HEK293 (cell line): ENCODE results near the gene ST6GALNAC1.
A peak's percentile ranks its signal among the peaks of the same experiment; 100 is the strongest.

Source experiments
- CTCF ChIA-PET: fragments of 350-600 bp; formaldehyde crosslinking; extraction: SDS; loops from one replicate; lab custom pipeline; 2021; ENCODE audit warnings: antibody characterized with exemption; lab: Yijun Ruan, JAX
- POLR2A ChIA-PET: fragments of 300-600 bp; formaldehyde crosslinking; extraction: SDS; loops from one replicate; lab custom pipeline; 2020; ENCODE audit warnings: antibody characterized with exemption, inconsistent platforms; lab: Yijun Ruan, JAX
- H3K27ac ChIP-seq: fragments of 200-500 bp; sonication (Bioruptor generic); 2 replicates; pipeline ENCODE4 v1.5.1; 2014; ENCODE audit warnings: low read depth, low read length, control low read depth, inconsistent platforms; ENCODE audit errors: extremely low read depth
- H3K36me3 ChIP-seq, 2 experiments: fragments of 200-500 bp in 1 of 2; sonication (Bioruptor generic) in 1 of 2; 1 replicate in 1 of 2; 2 replicates in 1 of 2; pipeline ENCODE4 v1.5.1; 2014 to 2017; ENCODE audit warnings: inconsistent platforms in 2 of 2, low read length in 2 of 2; ENCODE audit not compliant: control insufficient read depth in 2 of 2, insufficient read depth in 1 of 2
- H3K4me1 ChIP-seq: fragments of 200-500 bp; sonication (Bioruptor generic); 2 replicates; pipeline ENCODE4 v1.5.1; 2014; ENCODE audit warnings: mild to moderate bottlenecking, low read length, inconsistent platforms; ENCODE audit not compliant: control insufficient read depth, insufficient read depth
- H3K4me3 ChIP-seq: 2 replicates; pipeline ENCODE4 v1.5.1; 2011; ENCODE audit warnings: low read depth, mild to moderate bottlenecking, control low read depth, low read length, moderate library complexity
- H3K9me3 ChIP-seq: fragments of 200-500 bp; sonication (Bioruptor generic); 2 replicates; pipeline ENCODE4 v1.5.1; 2014; ENCODE audit warnings: low read depth, low read length, inconsistent platforms; ENCODE audit not compliant: control insufficient read depth, insufficient read depth
- BCL6B ChIP-seq: fragments of 450-650 bp; formaldehyde crosslinking; IDR thresholded peaks from 2 replicates; pipeline ENCODE4 v1.5.1; 2017; ENCODE audit warnings: missing biosample characterization, missing genetic modification characterization
- GLIS1 ChIP-seq: fragments of 450-650 bp; formaldehyde crosslinking; IDR thresholded peaks from 2 replicates; pipeline ENCODE4 v1.5.1; 2016; ENCODE audit warnings: missing biosample characterization, missing genetic modification characterization
- KLF1 ChIP-seq: fragments of 450-650 bp; formaldehyde crosslinking; IDR thresholded peaks from 2 replicates; pipeline ENCODE4 v1.5.1; 2016; ENCODE audit warnings: missing biosample characterization, missing genetic modification characterization
- KLF9 ChIP-seq: fragments of 450-650 bp; formaldehyde crosslinking; IDR thresholded peaks from 2 replicates; pipeline ENCODE4 v1.5.1; 2016; ENCODE audit warnings: missing biosample characterization, missing genetic modification characterization, low read depth
- MZF1 ChIP-seq: fragments of 450-650 bp; formaldehyde crosslinking; IDR thresholded peaks from 2 replicates; pipeline ENCODE4 v1.5.1; 2017; ENCODE audit warnings: missing biosample characterization, missing genetic modification characterization, borderline replicate concordance
- PRDM10 ChIP-seq: fragments of 450-650 bp; formaldehyde crosslinking; IDR thresholded peaks from 2 replicates; pipeline ENCODE4 v1.5.1; 2016; ENCODE audit warnings: missing biosample characterization, missing genetic modification characterization
- RBAK ChIP-seq: fragments of 450-650 bp; formaldehyde crosslinking; IDR thresholded peaks from 2 replicates; pipeline ENCODE4 v1.5.1; 2016; ENCODE audit warnings: missing biosample characterization, missing genetic modification characterization
- TRIM28 ChIP-seq: IDR thresholded peaks from 2 replicates; pipeline ENCODE4 v1.6.1; 2011; ENCODE audit warnings: low read length, control low read depth, borderline replicate concordance
- ZBTB26 ChIP-seq: fragments of 450-650 bp; formaldehyde crosslinking; optimal IDR thresholded peaks from 2 replicates; pipeline ENCODE3; 2016; ENCODE audit warnings: missing biosample characterization, mild to moderate bottlenecking, missing genetic modification characterization
- ZBTB6 ChIP-seq: fragments of 450-650 bp; formaldehyde crosslinking; IDR thresholded peaks from 2 replicates; pipeline ENCODE4 v1.5.1; 2017; ENCODE audit warnings: missing biosample characterization, missing genetic modification characterization
- ZNF24 ChIP-seq: fragments of 450-650 bp; formaldehyde crosslinking; IDR thresholded peaks from 2 replicates; pipeline ENCODE4 v1.5.1; 2016; ENCODE audit warnings: missing biosample characterization, missing genetic modification characterization
- ZNF311 ChIP-seq: fragments of 450-650 bp; formaldehyde crosslinking; IDR thresholded peaks from 2 replicates; pipeline ENCODE4 v1.5.1; 2017; ENCODE audit warnings: missing biosample characterization, missing genetic modification characterization, borderline replicate concordance
- ZNF488 ChIP-seq: fragments of 450-650 bp; formaldehyde crosslinking; IDR thresholded peaks from 2 replicates; pipeline ENCODE4 v1.5.1; 2016; ENCODE audit warnings: missing biosample characterization, missing genetic modification characterization
- ZNF544 ChIP-seq: fragments of 450-650 bp; formaldehyde crosslinking; IDR thresholded peaks from 2 replicates; pipeline ENCODE4 v1.5.0; 2017; ENCODE audit warnings: missing biosample characterization, missing genetic modification characterization
- ZNF548 ChIP-seq: fragments of 450-650 bp; formaldehyde crosslinking; IDR thresholded peaks from 2 replicates; pipeline ENCODE4 v1.5.1; 2016; ENCODE audit warnings: missing biosample characterization, missing genetic modification characterization
- ZNF549 ChIP-seq: fragments of 450-650 bp; IDR thresholded peaks from 2 replicates; pipeline ENCODE4 v1.5.1; 2018; ENCODE audit warnings: missing biosample characterization, missing genetic modification characterization, mild to moderate bottlenecking, inconsistent platforms, moderate library complexity
- ZNF561 ChIP-seq: fragments of 450-650 bp; IDR thresholded peaks from 2 replicates; pipeline ENCODE4 v1.5.1; 2018; ENCODE audit warnings: missing biosample characterization, missing genetic modification characterization, borderline replicate concordance
- ZNF660 ChIP-seq: fragments of 450-650 bp; IDR thresholded peaks from 2 replicates; pipeline ENCODE4 v1.5.1; 2018; ENCODE audit warnings: missing biosample characterization, mild to moderate bottlenecking, missing genetic modification characterization
- ZNF677 ChIP-seq: fragments of 450-650 bp; IDR thresholded peaks from 2 replicates; pipeline ENCODE4 v1.5.0; 2018; ENCODE audit warnings: missing biosample characterization, mild to moderate bottlenecking, missing genetic modification characterization, moderate library complexity
- ZNF707 ChIP-seq: fragments of 450-650 bp; formaldehyde crosslinking; IDR thresholded peaks from 2 replicates; pipeline ENCODE4 v1.5.1; 2016; ENCODE audit warnings: missing biosample characterization, missing genetic modification characterization

The ST6GALNAC1 gene

GRCh38 chr17:76643553-76644148 is at the start of gene ST6GALNAC1:
TSS of gene ST6GALNAC1 (minus strand) at chr17:76643757. CDS start at chr17:76643638, 119 bp downstream.
- H3K36me3 ChIP-seq: no peaks in the 10 kb centered on the region
- POLR2A ChIA-PET: interaction anchor here (0.9 to 1.2 kb wide), 2 partner anchors 77 to 86 kb away, joined by 3 to 6 read pairs; no protein-coding TSS in a partner anchor
- TF ChIP-seq ZNF311 (no peak), ZBTB26 (tag by site-specific recombination) (no peak), TRIM28 (no peak), RBAK (no peak), KLF1 (tag by site-specific recombination) (peak; percentile 57; the same call in 1 of the 2 replicates), ZNF549 (tag by site-specific recombination) (no peak), ZNF544 (tag by site-specific recombination) (no peak), GLIS1 (tag by site-specific recombination) (no peak), ZNF488 (no peak), KLF9 (tag by site-specific recombination) (no peak), ZNF24 (tag by site-specific recombination) (no peak), ZBTB6 (no peak), PRDM10 (tag by site-specific recombination) (peak; percentile 57)
- TF ChIP-seq, all 188 proteins: peak for 2

GRCh38 chr17:76691379-76692191 is 48.0 kb upstream of the ST6GALNAC1 start:
- ChIA-PET POLR2A (interaction anchor here (0.9 to 2.1 kb wide), 2 partner anchors 10 to 28 kb away, joined by 3 to 6 read pairs; no protein-coding TSS in a partner anchor), CTCF (interaction anchor here (0.6 to 14.2 kb wide), 6 partner anchors 10 to 267 kb away, joined by 4 to 175 read pairs (median 8); partner anchors contain the start of gene MXRA7)
- TF ChIP-seq ZNF677 (tag by site-specific recombination) (no peak), MZF1 (tag by site-specific recombination) (no peak), ZNF561 (tag by site-specific recombination) (no peak), BCL6B (no peak), ZNF548 (tag by site-specific recombination) (no peak), ZNF660 (tag by site-specific recombination) (no peak), KLF1 (tag by site-specific recombination) (peak; percentile 13; the same call in 1 of the 2 replicates), ZNF707 (peak; percentile 44; the same call in 1 of the 2 replicates)
- Histone ChIP-seq H3K9me3 (no peaks in the 10 kb centered on the region), H3K27ac (no peak overlapping the region), H3K4me1 (peaks cover 11% of the 10 kb centered on the region), H3K36me3 (peaks cover 6 to 20% of the 10 kb centered on the region in 2 experiments; a peak in 2 of 3 replicates), H3K4me3 (no peak overlapping the region)

More at GRCh38 chr17:76643553-76644148, at the start of gene ST6GALNAC1:
- H3K4me3 ChIP-seq: no peak within 1 kb of the TSS
- H3K9me3 ChIP-seq: no peaks in the 10 kb centered on the region
- H3K27ac ChIP-seq: no peak within 1 kb of the TSS
- H3K4me1 ChIP-seq: peaks cover 16% of the 10 kb centered on the region
- CTCF ChIA-PET: interaction anchor here (0.6 to 1.4 kb wide), 3 partner anchors 20 to 185 kb away, joined by 3 to 6 read pairs (median 4); no protein-coding TSS in a partner anchor
